ENCODE data around the gene CNTNAP2.
"Not testable (repeated sequence)": the region's sequence is repeated elsewhere in the genome, so short reads cannot be mapped to it uniquely, and the experiment has no call there.

Gene CNTNAP2

GRCh38 chr7:146892151-146892550 lies 775.5 kb downstream of the CNTNAP2 start:
- no peak overlapping the region for H3K4me3 ChIP-seq (ENCODE audit: low read depth, low read length)
- TF ChIP-seq CTCF (IDR thresholded peaks at IDR 0.05; ENCODE audit: control insufficient read depth, extremely low read depth, insufficient read depth): no peak
- DNase-seq (ENCODE audit: low read depth): no peak

DNA sequence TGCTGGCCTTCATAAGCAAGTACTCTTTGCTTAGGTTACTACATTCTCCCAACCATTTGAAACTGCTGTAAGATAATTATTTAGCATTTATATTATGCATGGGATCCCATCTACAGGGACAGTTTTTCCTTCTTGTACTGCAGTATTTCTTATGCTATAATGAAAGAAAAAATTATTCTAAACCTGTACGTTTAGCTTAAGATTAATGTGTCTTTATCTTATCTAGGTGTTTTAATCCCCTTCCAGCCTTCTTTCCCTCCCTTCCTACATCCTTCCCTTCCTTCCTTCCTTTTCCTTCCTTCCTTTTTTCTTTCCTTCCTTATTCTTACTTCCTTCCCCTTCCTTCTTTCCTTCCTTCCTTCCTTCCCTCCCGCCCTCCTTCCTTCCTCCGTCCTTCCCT lies 778.3 kb downstream of the CNTNAP2 start:
- no peak for TF ChIP-seq CTCF (IDR thresholded peaks at IDR 0.05; ENCODE audit: control insufficient read depth, extremely low read depth, insufficient read depth)
- DNase-seq (ENCODE audit: low read depth): no peak
- H3K4me3 ChIP-seq (ENCODE audit: low read depth, low read length): no peak overlapping the region

DNA sequence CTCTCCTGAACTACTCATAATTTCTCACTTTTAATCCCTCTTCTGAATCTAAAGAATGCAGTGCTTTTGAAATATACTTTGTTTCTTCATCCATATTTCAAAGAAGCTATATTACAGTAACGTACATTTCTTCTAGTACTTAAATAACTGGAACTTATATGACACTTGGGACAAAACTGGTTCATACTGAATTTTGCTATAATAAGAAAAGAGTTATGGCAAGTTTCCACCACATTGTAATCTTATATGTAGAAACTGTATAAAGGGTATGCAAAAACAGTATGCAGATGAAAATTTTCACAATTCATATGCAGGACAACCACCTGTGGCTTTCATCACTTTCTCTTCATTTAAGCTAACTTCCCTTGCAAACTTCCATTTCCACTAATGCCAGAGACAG lies 785.7 kb downstream of the CNTNAP2 start:
- no peak for DNase-seq (ENCODE audit: low read depth)

DNA sequence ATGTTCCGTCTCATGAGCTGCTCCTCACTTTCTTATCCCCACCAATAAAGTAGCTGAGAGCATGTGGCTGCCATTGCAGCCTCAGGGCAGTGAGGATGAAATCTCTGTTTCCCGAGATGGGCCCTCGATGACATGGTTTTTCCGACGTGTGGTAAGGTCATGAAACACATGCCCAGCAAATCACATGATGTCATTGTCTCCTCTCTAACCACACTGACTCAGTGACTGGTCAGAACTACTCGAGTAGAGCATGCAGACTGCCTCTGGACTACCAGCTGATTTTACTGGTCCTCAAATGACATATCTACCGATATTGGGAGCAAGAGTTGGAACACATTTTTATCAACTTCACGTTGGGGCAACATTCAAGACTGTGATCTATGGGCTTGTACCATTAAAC lies 786.1 kb downstream of the CNTNAP2 start:
- no peak overlapping the region for H3K4me3 ChIP-seq (ENCODE audit: low read depth, low read length)
- no peak for TF ChIP-seq CTCF (IDR thresholded peaks at IDR 0.05; ENCODE audit: control insufficient read depth, extremely low read depth, insufficient read depth)
- no peak for DNase-seq (ENCODE audit: low read depth)

More for the DNA sequence above, 785.7 kb downstream of the CNTNAP2 start:
- TF ChIP-seq CTCF (IDR thresholded peaks at IDR 0.05; ENCODE audit: control insufficient read depth, extremely low read depth, insufficient read depth): no peak
- no peak overlapping the region for H3K4me3 ChIP-seq (ENCODE audit: low read depth, low read length)

- peak overlapping the region; percentile 34 for H3K4me3 ChIP-seq (ENCODE audit: low read depth, low read length)
- not testable (repeated sequence) for DNase-seq (ENCODE audit: low read depth)
These were observed 789.1 kb downstream of the CNTNAP2 start for GRCh38 chr7:146905746-146906145.

DNA sequence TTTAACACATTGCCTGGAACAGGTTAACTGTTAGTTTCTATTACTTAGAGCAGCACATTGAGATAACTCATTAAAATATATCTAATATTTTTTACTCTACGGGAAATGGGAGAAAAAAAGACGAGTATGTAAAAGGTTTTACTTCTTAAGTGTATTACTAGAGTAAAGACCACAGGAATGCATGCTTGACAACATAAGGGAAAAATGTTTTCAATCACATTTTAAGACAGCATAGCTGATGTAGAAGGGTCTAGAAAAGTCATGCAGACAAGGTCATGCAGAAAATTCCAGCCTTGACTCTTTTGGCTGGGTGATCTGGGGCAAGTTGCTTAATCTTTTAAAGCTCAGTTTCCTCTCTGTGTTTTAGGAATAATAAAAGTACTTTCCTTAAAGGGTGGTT lies 806.2 kb downstream of the CNTNAP2 start:
- no peak for TF ChIP-seq CTCF (IDR thresholded peaks at IDR 0.05; ENCODE audit: control insufficient read depth, extremely low read depth, insufficient read depth)
- no peak for DNase-seq (ENCODE audit: low read depth)

DNA sequence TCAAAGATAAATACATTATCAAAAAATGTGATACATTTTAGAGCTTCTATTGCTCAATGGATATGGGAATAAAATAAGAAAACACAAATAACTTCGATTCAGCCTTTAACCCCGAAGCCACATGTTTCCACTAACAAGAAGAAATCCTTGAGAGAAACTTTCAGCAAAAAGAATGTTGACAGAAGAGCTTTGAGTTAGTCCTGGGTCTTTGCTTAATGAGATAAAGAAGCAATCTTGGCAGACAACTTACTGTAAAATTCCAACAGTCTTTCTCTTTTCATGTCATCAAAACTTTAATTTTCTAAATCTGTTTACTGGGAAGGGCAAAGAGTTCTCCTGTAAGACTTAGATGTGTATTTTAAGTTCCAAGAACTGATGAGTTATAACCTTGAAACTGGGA lies 810.2 kb downstream of the CNTNAP2 start:
- no peak overlapping the region for H3K4me3 ChIP-seq (ENCODE audit: low read depth, low read length)
- no peak for DNase-seq (ENCODE audit: low read depth)
- no peak for TF ChIP-seq CTCF (IDR thresholded peaks at IDR 0.05; ENCODE audit: control insufficient read depth, extremely low read depth, insufficient read depth)

More for the DNA sequence above, 806.2 kb downstream of the CNTNAP2 start:
- H3K4me3 ChIP-seq (ENCODE audit: low read depth, low read length): no peak overlapping the region
